GM19372 (cell line): ENCODE data around the gene CHST12.
"Not testable (repeated sequence)": the region's sequence is repeated elsewhere in the genome, so short reads cannot be mapped to it uniquely, and the experiment has no call there.

Experiments used
- ATAC-seq: cut with Tn5 transposase; IDR thresholded peaks from one replicate; pipeline ENCODE4 v1.9.1; 2021; ENCODE audit warnings: mild to moderate bottlenecking, low read depth, moderate library complexity; ENCODE audit not compliant: unreplicated experiment

The CHST12 gene

DNA sequence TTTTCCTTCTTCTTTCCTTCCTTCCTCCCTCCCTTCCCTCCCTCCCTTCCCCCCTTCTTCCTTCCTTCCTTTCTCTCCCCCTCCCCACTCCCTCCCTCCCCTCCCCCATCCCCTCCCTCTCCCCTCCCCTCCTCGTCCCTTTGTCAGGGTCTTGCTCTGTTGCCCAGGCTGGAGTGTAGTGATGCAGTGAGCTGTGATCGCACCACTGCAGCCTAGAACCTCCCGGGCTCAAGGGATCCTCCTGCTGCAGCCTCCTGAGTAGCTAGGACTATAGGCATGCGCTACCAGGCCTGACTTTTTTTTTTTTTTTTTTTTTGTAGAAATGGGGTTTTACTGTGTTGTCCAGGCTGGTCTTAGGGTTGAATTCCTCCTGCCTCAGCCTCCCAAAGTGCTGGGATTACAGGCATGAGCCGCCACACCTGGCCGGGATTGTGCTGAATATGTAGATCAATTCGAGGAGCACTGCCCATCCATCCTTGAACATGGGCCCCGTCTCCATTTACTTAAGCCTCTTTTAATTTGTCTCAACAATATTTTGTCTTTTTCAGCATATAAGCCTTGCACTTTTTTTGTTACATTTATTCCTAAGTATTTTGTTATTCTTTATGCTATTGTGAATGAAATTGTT is 49.3 kb downstream of the CHST12 start:
- ATAC-seq, result no peak

- ATAC-seq, result not testable (repeated sequence)
Measured at GRCh38 chr7:2453849-2454248, 50.4 kb downstream of the CHST12 start.

DNA sequence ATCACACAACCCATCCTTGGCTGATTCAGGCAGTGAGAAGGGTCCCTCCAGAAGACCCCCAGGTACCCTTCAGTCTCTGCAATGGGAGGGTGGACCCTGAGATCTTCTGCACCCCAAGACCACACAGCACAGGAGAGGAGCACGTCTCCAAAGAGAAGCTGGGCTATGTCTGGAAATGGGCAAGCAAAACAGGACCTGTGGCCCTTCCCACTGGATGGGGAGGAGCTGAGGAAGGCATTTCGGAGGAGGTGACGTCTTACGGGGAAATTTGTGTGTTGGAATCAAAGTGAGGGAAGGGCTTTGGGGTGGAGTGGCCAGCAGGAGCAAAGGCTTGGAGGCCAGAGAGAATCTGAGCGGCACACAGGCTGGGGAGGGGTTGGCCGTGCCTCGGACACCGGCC is 56.3 kb downstream of the CHST12 start:
- ATAC-seq, result no peak

DNA sequence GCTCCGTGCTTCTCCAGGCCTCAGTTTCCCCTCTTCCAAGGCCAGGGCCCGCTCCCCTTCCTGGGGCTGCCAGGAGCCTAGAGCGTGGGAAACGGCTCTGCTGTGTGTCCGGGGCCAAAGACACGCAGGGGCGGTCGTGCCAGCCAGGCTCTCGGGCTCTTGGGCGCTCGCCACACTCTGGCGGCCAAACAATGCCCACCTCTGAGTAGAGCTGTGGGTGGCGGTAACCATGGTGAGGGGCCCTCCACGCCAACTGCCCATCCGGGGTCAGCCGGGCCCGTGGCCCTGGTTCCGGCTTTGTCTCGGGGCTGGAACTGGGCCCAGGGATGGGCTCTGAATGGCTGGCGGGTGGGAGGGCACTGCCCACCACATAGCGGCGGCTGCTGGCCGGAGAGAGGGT is 56.8 kb downstream of the CHST12 start:
- no peak for ATAC-seq

- no peak for ATAC-seq
Measured at GRCh38 chr7:2460641-2461040, 57.2 kb downstream of the CHST12 start.

- ATAC-seq, result no peak
Measured at GRCh38 chr7:2461268-2462026, 58.0 kb downstream of the CHST12 start.

DNA sequence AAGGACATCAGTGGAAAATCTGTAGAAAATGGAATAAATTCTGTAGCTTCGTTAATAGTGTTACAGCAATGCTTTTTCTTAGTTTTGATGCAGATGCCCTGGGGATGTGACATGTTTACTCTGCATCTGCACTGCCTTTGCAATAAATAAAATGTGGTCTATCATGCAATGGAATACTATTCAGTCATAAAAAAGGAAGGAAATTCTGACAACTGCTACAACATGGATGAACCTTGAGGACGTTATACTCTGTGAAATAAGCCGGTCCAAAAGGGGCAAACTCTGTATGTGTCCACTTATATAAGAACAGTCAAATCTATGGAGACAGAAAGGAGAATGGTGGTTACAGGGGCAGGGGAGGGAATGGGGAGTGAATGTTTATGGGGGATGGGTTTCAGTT is 59.3 kb downstream of the CHST12 start:
- ATAC-seq, result no peak

DNA sequence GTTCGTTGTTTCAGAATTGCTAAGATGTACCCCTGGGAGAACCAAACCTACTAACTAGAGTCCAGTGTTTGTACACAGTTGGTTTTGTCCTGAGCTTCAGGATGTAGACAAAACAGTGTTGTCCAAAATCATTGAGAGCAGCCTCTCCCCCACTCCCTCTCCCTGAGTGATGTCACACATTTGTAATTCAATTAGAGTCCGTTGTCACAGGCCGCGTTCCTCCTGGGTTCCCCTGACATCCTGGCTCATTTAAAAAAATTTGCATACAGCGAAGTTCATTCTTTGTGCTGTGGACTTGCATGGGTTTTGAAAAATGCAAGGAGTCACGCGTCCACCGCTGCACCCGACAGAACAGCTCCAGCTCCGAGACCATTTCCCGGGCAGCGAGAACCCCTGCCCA is 62.5 kb downstream of the CHST12 start:
- ATAC-seq, result no peak

- ATAC-seq, result no peak
Measured at GRCh38 chr7:2466675-2467074, 63.3 kb downstream of the CHST12 start.

GRCh38 chr7:2468227-2468626 is 64.8 kb downstream of the CHST12 start:
- no peak for ATAC-seq

GRCh38 chr7:2469460-2470203 is 66.2 kb downstream of the CHST12 start:
- not testable (repeated sequence) for ATAC-seq

GRCh38 chr7:2470204-2471021 is 67.0 kb downstream of the CHST12 start:
- ATAC-seq, result no peak

DNA sequence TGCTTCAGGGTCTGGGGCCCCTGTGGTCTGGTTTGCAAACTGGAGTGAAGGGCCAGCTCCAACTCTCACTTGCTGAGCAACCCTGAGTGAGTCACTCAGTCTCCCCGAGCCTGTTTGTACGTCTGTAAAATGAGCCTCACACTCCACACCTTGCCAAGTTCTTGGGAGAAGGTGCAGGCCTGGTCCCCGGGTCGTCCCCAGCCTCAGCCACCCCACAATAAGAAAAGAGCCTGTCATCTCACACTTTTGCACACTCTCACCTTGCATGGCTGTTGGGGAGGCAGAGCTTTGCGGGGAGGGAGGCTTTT is 67.6 kb downstream of the CHST12 start:
- ATAC-seq, result no peak

- no peak for ATAC-seq
Measured at GRCh38 chr7:2471396-2471795, 68.0 kb downstream of the CHST12 start.

GRCh38 chr7:2472739-2473138 is 69.3 kb downstream of the CHST12 start:
- no peak for ATAC-seq

DNA sequence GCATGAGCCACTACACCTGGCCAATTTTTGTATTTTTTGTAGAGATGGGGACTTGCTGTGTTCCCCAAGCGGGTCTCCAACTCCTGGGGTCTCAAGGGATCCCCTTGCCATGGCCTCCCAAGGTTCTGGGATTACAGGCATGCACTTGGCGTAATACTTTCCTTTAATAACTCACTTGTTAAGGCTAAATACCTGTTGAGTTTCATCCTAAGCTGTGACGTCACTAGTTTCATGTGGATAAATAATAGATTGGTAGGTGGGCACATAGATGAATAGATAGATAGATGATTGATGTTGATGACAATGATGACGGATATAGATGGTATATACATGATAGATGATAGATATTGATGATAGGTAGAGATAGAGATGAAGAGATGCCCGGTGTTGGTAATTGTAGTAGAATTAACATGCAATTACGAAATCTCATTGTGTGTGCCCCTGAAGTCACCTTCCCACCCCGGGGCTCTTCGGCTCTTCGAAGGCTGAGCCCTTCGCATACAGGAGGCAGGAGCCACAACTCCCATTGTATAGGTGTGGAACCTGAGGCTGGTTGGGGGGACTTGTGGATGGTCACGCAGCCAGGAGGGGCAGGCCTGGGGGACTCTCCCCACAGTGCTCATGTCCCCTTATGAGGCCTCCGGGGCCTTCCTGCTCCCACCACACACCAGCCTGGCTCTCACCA is 70.2 kb downstream of the CHST12 start:
- no peak for ATAC-seq

DNA sequence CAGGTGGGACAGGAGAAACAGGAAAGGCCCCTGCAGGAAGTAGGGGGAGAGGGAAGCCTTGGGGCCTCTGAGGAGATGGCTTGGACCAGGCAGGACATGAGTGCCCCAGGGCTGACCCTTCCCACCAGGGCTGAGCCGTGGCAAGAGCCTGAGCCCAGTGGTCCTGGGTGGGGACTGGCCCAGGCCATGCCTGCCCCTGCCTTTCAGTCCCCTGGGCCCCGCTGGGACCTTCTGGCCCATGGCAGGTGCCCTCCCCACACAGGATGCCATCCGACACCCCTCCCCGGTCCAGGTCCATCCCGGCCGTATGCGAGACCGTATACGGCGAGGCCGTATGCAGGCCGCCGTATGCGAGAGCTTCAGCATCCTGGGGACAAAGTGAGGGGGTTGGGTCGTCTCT is 70.8 kb downstream of the CHST12 start:
- ATAC-seq, result no peak

- no peak for ATAC-seq
Measured at GRCh38 chr7:2474813-2475677, 71.6 kb downstream of the CHST12 start.

- no peak for ATAC-seq
Measured at GRCh38 chr7:2475678-2476015, 72.2 kb downstream of the CHST12 start.

DNA sequence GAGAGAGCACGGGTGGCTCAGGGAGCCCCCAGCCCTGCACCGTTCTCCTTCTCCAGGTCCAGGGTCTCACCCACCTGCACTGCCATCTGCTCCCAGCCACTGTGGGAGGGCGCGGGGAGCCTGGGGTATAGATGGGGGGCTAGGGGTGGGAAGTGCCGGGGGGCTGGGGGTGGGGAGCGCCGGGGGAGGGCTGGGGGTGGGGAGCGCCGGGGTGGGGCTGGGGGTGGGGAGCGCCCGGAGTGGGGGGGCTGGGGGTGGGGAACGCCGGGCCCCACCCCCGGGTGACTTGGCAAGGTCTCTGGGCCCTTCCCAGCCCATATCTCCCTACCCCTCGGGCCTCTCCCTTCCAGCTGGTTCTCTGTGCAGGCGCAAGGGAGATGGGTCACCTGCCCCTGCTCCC is 72.9 kb downstream of the CHST12 start, which contains the start of gene GRIFIN:
Gene GRIFIN, minus strand, starts transcription at position 101 of the 400 bp plus-strand sequence. Its CDS starts 15 bp downstream, at position 86.
- ATAC-seq, result no peak
